Loucy (cell line): ENCODE results near the gene KRTAP10-5.
"Not testable (repeated sequence)": the region's sequence is repeated elsewhere in the genome, so short reads cannot be mapped to it uniquely, and the experiment has no call there.

Experiments
- H2AFZ ChIP-seq: fragments of 200-600 bp; sonication (generic); 2 replicates; pipeline ENCODE4 v1.6.0; 2016; ENCODE audit warnings: antibody characterized with exemption, mild to moderate bottlenecking, low read length, moderate library complexity
- H3F3A ChIP-seq: fragments of 200-600 bp; 2 replicates; pipeline ENCODE4 v1.6.0; 2016; ENCODE audit warnings: antibody characterized with exemption, low read depth, mild to moderate bottlenecking
- H3K27me3 ChIP-seq: fragments of 200-600 bp; sonication (generic); 2 replicates; pipeline ENCODE4 v1.6.1; 2014; ENCODE audit warnings: low read length, mild to moderate bottlenecking; ENCODE audit not compliant: insufficient read depth, poor library complexity, severe bottlenecking
- H3K36me3 ChIP-seq: fragments of 200-600 bp; sonication (generic); 2 replicates; pipeline ENCODE4 v1.6.1; 2016; ENCODE audit warnings: low read length; ENCODE audit not compliant: insufficient read depth
- H3K4me1 ChIP-seq: fragments of 200-600 bp; sonication (generic); 2 replicates; pipeline ENCODE4 v1.5.1; 2014; ENCODE audit warnings: low read length, mild to moderate bottlenecking; ENCODE audit not compliant: insufficient read depth, poor library complexity, severe bottlenecking
- H3K4me2 ChIP-seq: fragments of 200-600 bp; sonication (generic); 2 replicates; pipeline ENCODE4 v1.6.0; 2014; ENCODE audit warnings: antibody characterized with exemption, low read length, low read depth, mild to moderate bottlenecking; ENCODE audit not compliant: poor library complexity, severe bottlenecking
- H3K4me3 ChIP-seq: fragments of 200-600 bp; sonication (generic); 2 replicates; pipeline ENCODE4 v1.5.1; 2014; ENCODE audit warnings: low read length, mild to moderate bottlenecking, mixed read lengths; ENCODE audit not compliant: poor library complexity, severe bottlenecking
- H3K79me2 ChIP-seq: fragments of 200-600 bp; sonication (generic); 2 replicates; pipeline ENCODE4 v1.6.1; 2014; ENCODE audit warnings: low read length; ENCODE audit not compliant: insufficient read depth
- H3K9ac ChIP-seq: fragments of 200-600 bp; sonication (generic); 2 replicates; pipeline ENCODE4 v1.6.0; 2014; ENCODE audit warnings: mild to moderate bottlenecking, low read depth, low read length, moderate library complexity; ENCODE audit not compliant: poor library complexity, severe bottlenecking
- H3K9me2 ChIP-seq: fragments of 200-600 bp; sonication (generic); replicated peaks from 2 replicates; pipeline ENCODE4 v1.6.1; 2016; ENCODE audit warnings: low read depth, low read length, mixed read lengths
- H3K9me3 ChIP-seq: fragments of 200-600 bp; sonication (generic); 2 replicates; pipeline ENCODE4 v1.6.1; 2014; ENCODE audit warnings: mild to moderate bottlenecking, antibody characterized with exemption, low read length, low read depth; ENCODE audit not compliant: insufficient read depth
- H4K20me1 ChIP-seq: fragments of 200-600 bp; sonication (generic); 2 replicates; pipeline ENCODE4 v1.6.0; 2014; ENCODE audit warnings: antibody characterized with exemption, low read length, mild to moderate bottlenecking; ENCODE audit not compliant: insufficient read depth, poor library complexity, severe bottlenecking
- EZH2phosphoT487 ChIP-seq: fragments of 200-600 bp; IDR thresholded peaks from 2 replicates; pipeline ENCODE4 v1.6.1; 2018; ENCODE audit warnings: antibody characterized with exemption, mild to moderate bottlenecking, moderate library complexity, borderline replicate concordance
- TF ChIP-seq, protein P1 (sequence below): fragments of 200-600 bp; sonication (generic); conservative IDR thresholded peaks from 2 replicates; pipeline ENCODE4 v1.5.1; 2014; ENCODE audit warnings: mild to moderate bottlenecking, antibody characterized with exemption, low read length

The KRTAP10-5 gene

DNA sequence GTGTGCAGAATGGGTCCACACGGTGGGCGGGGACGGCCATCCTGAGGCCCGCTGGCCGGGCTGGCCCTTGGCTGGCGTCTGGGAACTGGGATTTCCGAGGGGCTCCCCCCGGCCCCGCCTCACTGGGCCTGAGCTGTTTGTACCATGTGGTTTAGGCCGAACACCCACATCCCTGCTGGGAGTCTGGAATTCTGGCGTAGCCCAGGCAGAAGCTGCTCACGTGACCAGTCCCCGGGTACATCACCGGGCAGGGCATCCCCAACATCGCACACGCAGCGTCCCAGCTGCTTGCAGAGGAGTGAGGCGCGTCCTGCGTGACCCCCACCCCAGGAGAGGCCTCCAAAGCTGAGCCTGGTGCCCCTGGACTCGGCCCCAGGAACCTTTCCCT, 22.1 kb upstream of the KRTAP10-5 start:
- Histone ChIP-seq H2AFZ (no peak overlapping the region), H3K36me3 (no peaks in the 10 kb centered on the region), H3K4me3 (no peak overlapping the region), H3F3A (no peaks in the 10 kb centered on the region), H3K4me2 (no peak overlapping the region), H3K9me3 (no peaks in the 10 kb centered on the region), H3K27me3 (no peaks in the 10 kb centered on the region), H3K79me2 (no peaks in the 10 kb centered on the region), H3K9me2 (no peaks in the 10 kb centered on the region), H4K20me1 (no peaks in the 10 kb centered on the region), H3K9ac (no peak overlapping the region), H3K4me1 (no peaks in the 10 kb centered on the region)
- no peak for TF ChIP-seq EZH2phosphoT487
- TF ChIP-seq, protein P1, sequence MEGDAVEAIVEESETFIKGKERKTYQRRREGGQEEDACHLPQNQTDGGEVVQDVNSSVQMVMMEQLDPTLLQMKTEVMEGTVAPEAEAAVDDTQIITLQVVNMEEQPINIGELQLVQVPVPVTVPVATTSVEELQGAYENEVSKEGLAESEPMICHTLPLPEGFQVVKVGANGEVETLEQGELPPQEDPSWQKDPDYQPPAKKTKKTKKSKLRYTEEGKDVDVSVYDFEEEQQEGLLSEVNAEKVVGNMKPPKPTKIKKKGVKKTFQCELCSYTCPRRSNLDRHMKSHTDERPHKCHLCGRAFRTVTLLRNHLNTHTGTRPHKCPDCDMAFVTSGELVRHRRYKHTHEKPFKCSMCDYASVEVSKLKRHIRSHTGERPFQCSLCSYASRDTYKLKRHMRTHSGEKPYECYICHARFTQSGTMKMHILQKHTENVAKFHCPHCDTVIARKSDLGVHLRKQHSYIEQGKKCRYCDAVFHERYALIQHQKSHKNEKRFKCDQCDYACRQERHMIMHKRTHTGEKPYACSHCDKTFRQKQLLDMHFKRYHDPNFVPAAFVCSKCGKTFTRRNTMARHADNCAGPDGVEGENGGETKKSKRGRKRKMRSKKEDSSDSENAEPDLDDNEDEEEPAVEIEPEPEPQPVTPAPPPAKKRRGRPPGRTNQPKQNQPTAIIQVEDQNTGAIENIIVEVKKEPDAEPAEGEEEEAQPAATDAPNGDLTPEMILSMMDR, result no peak

DNA sequence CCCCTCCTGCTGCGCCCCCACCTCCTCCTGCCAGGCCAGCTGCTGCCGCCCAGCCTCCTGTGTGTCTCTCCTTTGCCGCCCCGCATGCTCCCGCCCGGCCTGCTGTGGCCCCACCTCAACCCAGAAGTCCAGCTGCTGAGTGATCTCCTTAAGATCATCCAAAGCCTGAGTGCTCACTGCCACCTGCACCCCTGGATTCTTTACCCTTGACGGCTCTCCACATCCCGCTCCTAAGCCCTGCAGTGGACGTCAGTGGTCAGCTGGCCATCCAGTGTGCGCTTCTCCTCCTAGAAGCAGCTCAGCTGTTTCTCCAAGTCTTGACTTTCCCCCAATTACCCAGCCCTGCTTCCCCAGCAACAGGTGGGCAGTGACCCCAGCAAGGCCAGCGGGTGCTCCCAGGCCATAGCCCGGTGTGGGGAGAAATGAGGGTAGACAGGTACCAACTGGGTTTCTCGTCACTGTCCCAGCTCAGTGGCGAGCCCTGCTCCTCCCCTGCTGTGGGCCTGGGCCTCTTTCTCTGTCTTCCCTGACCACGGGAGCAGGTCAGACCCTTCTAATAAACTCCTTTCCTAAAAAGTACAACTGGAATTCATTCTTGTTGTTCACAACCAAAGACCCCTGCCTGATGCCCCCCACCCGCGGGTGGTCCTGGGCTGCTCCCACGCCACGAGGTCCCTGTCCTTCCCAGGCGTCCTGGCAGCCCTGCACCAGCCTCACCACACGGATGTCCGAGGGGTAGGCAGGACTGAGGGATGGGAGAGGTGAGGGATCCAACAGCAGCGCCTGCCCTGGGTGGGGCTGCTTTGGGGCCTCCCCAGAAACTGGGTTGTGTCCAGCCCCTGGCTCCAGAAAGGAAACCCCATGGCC, 21.4 kb upstream of the KRTAP10-5 start:
- no peaks in the 10 kb centered on the region for H3K36me3 ChIP-seq
- no peak overlapping the region for H3K4me2 ChIP-seq
- no peaks in the 10 kb centered on the region for H3F3A ChIP-seq
- H3K9me3 ChIP-seq, result no peaks in the 10 kb centered on the region
- no peak overlapping the region for H2AFZ ChIP-seq
- no peaks in the 10 kb centered on the region for H3K27me3 ChIP-seq
- H4K20me1 ChIP-seq, result no peaks in the 10 kb centered on the region
- H3K79me2 ChIP-seq, result no peaks in the 10 kb centered on the region
- H3K9me2 ChIP-seq, result no peaks in the 10 kb centered on the region
- TF ChIP-seq EZH2phosphoT487, result no peak
- TF ChIP-seq, protein P1, result no peak
- H3K9ac ChIP-seq, result no peak overlapping the region
- H3K4me1 ChIP-seq, result no peaks in the 10 kb centered on the region
- H3K4me3 ChIP-seq, result no peak overlapping the region

DNA sequence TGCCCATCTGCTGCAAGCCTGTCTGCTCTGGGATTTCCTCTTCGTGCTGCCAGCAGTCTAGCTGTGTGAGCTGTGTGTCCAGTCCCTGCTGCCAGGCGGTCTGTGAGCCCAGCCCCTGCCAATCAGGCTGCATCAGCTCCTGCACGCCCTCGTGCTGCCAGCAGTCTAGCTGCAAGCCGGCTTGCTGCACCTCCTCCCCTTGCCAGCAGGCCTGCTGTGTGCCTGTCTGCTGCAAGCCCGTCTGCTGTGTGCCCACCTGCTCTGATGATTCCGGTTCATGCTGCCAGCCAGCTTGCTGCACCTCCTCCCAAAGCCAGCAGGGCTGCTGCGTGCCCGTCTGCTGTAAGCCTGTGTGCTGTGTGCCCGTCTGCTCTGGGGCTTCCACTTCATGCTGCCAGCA, 20.7 kb upstream of the KRTAP10-5 start:
- not testable (repeated sequence) for H4K20me1 ChIP-seq, H2AFZ ChIP-seq, H3K9ac ChIP-seq, H3K4me2 ChIP-seq, H3K79me2 ChIP-seq, H3K9me2 ChIP-seq, H3K4me3 ChIP-seq, H3F3A ChIP-seq, H3K4me1 ChIP-seq, H3K9me3 ChIP-seq, H3K36me3 ChIP-seq, H3K27me3 ChIP-seq

DNA sequence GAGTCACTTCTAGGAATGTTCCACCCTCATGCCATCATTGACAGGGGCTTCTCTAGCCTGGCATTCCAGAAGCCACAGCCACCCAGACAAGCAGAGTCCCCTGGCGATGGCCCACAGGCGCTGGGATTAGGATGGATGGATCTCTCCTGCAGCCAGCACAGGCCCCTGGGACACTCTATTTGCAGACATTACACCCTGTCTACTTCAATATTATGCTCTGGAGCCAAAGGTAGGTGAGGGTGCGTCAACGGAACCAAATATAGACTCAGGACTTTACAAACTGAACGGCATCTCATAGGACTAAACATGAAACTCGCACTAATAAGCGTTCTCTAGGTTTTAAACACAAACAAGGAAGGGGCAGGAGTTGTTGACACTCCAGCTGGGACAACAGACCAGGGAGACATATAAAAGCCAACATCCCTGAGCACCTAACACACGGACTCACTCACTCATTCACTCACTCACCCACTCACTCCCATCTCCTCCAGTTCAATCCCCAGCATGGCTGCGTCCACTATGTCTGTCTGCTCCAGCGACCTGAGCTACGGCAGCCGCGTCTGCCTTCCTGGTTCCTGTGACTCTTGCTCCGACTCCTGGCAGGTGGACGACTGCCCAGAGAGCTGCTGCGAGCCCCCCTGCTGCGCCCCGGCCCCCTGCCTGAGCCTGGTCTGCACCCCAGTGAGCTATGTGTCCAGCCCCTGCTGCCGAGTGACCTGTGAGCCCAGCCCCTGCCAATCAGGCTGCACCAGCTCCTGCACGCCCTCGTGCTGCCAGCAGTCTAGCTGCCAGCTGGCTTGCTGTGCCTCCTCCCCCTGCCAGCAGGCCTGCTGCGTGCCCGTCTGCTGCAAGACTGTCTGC, 19.9 kb upstream of the KRTAP10-5 start, which contains the start of gene KRTAP10-7:
Gene KRTAP10-7 (plus strand): TSS at position 480 of the 861 bp plus-strand sequence. CDS start 25 bp downstream, at position 505.
- H3K79me2 ChIP-seq, H3K9me2 ChIP-seq, H3K4me1 ChIP-seq, H3K4me3 ChIP-seq, H3K9me3 ChIP-seq, H3K4me2 ChIP-seq, H2AFZ ChIP-seq, H3K27me3 ChIP-seq, H3K36me3 ChIP-seq, H3F3A ChIP-seq, H4K20me1 ChIP-seq, H3K9ac ChIP-seq: not testable (repeated sequence)
